ENCODE data around the gene DNAH1.

The DNAH1 gene

DNA sequence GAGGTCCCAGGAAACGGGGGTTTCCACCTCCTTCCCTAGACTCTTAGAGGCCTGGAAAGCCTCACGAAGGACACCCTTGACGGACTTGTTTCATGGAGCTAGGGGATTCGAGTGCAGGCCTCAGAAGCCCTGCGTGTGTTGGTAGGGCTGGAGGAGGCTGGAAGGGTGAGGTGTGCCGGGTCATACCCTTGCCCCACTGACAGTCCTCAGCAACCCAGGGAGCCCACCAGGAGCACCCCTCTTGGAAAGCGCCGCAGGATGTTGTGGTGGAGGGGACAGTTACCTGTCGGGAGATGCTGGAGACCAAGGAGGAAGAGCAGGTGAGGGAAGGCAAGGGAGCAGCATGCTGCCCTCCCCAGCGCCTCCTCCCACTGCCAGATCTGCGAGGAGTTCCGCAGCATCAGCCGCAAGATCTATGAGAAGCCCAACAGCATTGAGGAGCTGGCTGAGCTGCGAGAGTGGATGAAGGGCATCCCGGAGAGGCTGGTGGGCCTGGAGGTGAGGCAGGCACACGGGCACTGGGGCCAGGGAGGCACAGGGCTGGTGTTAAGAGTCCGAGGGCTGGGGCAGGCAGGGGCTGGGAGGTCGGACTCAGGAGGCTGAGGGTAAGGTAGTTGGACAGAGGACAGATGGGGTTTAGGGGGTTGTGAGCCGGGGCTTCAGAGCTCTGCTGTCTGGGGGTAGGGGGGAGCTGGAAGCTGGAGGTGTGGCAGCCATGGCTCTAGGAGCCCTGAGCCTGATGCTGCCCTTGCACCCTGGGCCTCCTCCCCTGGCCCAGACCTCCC, 33.7 kb downstream of the DNAH1 start:
- Histone ChIP-seq H3K27me3 (ENCODE audit: control insufficient read depth, insufficient read depth, low read length) (no peaks in the 10 kb centered on the region), H3K4me3 (ENCODE audit: low read depth, low read length) (no peak overlapping the region), H3K4me1 (ENCODE audit: control insufficient read depth, insufficient read depth, low read length) (no peaks in the 10 kb centered on the region), H3K36me3 (ENCODE audit: control insufficient read depth, insufficient read depth, low read length) (no peaks in the 10 kb centered on the region), H3K9me3 (ENCODE audit: control insufficient read depth, insufficient read depth, low read length) (no peaks in the 10 kb centered on the region), H3K9ac (ENCODE audit: low read depth, low read length) (no peak overlapping the region)

GRCh38 chr3:52350416-52350815, 34.3 kb downstream of the DNAH1 start:
- no peak overlapping the region for H3K4me3 ChIP-seq (ENCODE audit: low read depth, low read length)
- no peaks in the 10 kb centered on the region for H3K36me3 ChIP-seq (ENCODE audit: control insufficient read depth, insufficient read depth, low read length)
- no peaks in the 10 kb centered on the region for H3K9me3 ChIP-seq (ENCODE audit: control insufficient read depth, insufficient read depth, low read length)
- H3K4me1 ChIP-seq (ENCODE audit: control insufficient read depth, insufficient read depth, low read length), result no peaks in the 10 kb centered on the region
- no peaks in the 10 kb centered on the region for H3K27me3 ChIP-seq (ENCODE audit: control insufficient read depth, insufficient read depth, low read length)
- no peak overlapping the region for H3K9ac ChIP-seq (ENCODE audit: low read depth, low read length)

DNA sequence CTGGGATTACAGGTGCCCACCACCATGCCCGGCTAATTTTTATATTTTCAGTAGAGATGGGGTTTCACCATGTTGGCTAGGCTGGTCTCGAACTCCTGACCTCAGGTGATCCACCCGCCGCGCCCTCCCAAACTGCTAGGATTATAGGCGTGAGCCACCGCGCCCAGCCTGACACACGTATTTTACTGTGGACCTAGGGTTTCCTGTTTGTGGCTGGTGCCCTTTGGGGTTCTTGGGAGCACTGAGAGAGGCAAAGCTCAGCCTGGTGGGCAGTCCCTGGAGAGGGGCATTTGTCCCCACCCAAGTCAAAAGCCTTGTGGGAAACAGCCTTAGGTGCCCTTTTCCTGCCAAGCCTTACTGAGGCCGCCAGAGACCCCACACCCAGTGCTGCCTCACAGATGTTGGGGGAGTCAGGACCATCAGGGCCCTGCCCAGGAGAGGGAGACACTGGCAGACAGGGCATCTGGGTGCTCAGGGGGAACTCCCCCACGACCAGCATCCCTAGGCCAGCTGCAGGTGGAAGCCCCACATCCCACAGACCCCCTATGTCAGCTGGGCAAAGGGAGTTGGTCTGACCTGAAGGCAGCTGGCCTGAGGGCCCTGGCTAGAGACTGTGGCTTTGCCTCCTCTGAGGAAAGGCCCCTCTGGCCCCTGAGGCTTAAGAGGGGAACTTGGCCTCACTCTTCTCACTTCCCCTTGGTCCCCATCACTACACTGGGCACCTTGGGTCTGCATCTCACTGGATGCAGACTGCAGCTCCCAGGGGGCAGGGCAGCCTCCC, 35.1 kb downstream of the DNAH1 start:
- no peak overlapping the region for H3K9ac ChIP-seq (ENCODE audit: low read depth, low read length)
- H3K36me3 ChIP-seq (ENCODE audit: control insufficient read depth, insufficient read depth, low read length), result no peaks in the 10 kb centered on the region
- no peaks in the 10 kb centered on the region for H3K9me3 ChIP-seq (ENCODE audit: control insufficient read depth, insufficient read depth, low read length)
- no peaks in the 10 kb centered on the region for H3K27me3 ChIP-seq (ENCODE audit: control insufficient read depth, insufficient read depth, low read length)
- H3K4me3 ChIP-seq (ENCODE audit: low read depth, low read length), result no peak overlapping the region
- no peaks in the 10 kb centered on the region for H3K4me1 ChIP-seq (ENCODE audit: control insufficient read depth, insufficient read depth, low read length)

DNA sequence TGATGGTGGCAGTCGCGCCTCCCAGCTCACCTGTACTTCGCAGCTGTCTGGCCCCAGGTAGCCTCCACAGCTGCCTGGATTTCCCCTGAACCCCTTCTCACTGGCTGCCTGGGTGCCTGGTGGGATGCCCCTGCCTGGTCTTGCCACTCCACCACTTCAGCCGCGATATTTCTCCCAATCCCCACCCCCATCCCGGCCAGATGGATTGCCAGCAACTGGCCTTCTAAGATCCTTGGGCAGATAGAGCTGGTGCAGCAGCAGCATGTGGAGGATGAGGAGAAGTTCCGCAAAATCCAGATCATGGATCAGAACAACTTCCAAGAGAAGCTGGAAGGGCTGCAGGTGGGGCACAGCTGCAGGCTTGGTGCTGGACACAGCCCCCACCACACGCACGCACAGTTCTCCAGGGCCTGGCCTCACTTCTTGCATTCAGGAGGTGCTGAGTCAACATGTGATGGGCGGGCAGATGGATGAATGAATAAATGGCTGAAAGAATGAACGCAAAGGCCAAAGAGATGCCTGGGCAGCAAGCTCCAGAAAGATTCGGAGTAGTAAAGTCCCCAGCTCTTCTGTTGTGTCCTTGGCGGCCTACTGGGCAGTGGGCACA, 35.7 kb downstream of the DNAH1 start:
- no peak overlapping the region for H3K9ac ChIP-seq (ENCODE audit: low read depth, low read length)
- H3K9me3 ChIP-seq (ENCODE audit: control insufficient read depth, insufficient read depth, low read length), result no peaks in the 10 kb centered on the region

GRCh38 chr3:52352566-52352965, 36.4 kb downstream of the DNAH1 start:
- H3K36me3 ChIP-seq (ENCODE audit: control insufficient read depth, insufficient read depth, low read length), result no peaks in the 10 kb centered on the region
- H3K4me3 ChIP-seq (ENCODE audit: low read depth, low read length), result no peak overlapping the region

More for the DNA sequence above, 35.7 kb downstream of the DNAH1 start:
- Histone ChIP-seq H3K27me3 (ENCODE audit: control insufficient read depth, insufficient read depth, low read length) (no peaks in the 10 kb centered on the region), H3K36me3 (ENCODE audit: control insufficient read depth, insufficient read depth, low read length) (no peaks in the 10 kb centered on the region), H3K4me1 (ENCODE audit: control insufficient read depth, insufficient read depth, low read length) (no peaks in the 10 kb centered on the region), H3K4me3 (ENCODE audit: low read depth, low read length) (no peak overlapping the region)

GRCh38 chr3:52353291-52353855, 37.3 kb downstream of the DNAH1 start:
- Histone ChIP-seq H3K4me3 (ENCODE audit: low read depth, low read length) (no peak overlapping the region), H3K9ac (ENCODE audit: low read depth, low read length) (no peak overlapping the region), H3K9me3 (ENCODE audit: control insufficient read depth, insufficient read depth, low read length) (no peaks in the 10 kb centered on the region), H3K4me1 (ENCODE audit: control insufficient read depth, insufficient read depth, low read length) (no peaks in the 10 kb centered on the region), H3K27me3 (ENCODE audit: control insufficient read depth, insufficient read depth, low read length) (no peaks in the 10 kb centered on the region), H3K36me3 (ENCODE audit: control insufficient read depth, insufficient read depth, low read length) (no peaks in the 10 kb centered on the region)

More at GRCh38 chr3:52352566-52352965, 36.4 kb downstream of the DNAH1 start:
- Histone ChIP-seq H3K9me3 (ENCODE audit: control insufficient read depth, insufficient read depth, low read length) (no peaks in the 10 kb centered on the region), H3K9ac (ENCODE audit: low read depth, low read length) (no peak overlapping the region), H3K27me3 (ENCODE audit: control insufficient read depth, insufficient read depth, low read length) (no peaks in the 10 kb centered on the region), H3K4me1 (ENCODE audit: control insufficient read depth, insufficient read depth, low read length) (no peaks in the 10 kb centered on the region)

DNA sequence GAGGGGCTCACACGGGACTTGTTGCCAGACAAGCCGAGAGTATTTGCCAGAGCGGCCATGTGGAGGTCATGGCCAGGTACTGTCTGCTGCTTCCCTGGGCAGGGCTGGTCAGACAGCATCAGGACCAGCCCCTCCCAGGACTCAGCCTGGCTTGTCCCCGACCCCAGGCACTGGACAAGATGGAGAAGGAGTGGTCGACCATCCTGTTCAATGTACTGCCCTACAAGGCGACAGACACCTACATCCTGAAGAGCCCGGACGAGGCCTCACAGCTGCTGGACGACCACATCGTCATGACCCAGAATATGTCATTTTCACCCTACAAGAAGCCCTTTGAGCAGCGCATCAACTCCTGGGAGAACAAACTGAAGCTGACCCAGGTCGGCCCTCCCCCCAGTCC, 38.6 kb downstream of the DNAH1 start:
- Histone ChIP-seq H3K4me1 (ENCODE audit: control insufficient read depth, insufficient read depth, low read length) (no peaks in the 10 kb centered on the region), H3K27me3 (ENCODE audit: control insufficient read depth, insufficient read depth, low read length) (no peaks in the 10 kb centered on the region), H3K9me3 (ENCODE audit: control insufficient read depth, insufficient read depth, low read length) (no peaks in the 10 kb centered on the region), H3K4me3 (ENCODE audit: low read depth, low read length) (no peak overlapping the region), H3K36me3 (ENCODE audit: control insufficient read depth, insufficient read depth, low read length) (no peaks in the 10 kb centered on the region), H3K9ac (ENCODE audit: low read depth, low read length) (no peak overlapping the region)

DNA sequence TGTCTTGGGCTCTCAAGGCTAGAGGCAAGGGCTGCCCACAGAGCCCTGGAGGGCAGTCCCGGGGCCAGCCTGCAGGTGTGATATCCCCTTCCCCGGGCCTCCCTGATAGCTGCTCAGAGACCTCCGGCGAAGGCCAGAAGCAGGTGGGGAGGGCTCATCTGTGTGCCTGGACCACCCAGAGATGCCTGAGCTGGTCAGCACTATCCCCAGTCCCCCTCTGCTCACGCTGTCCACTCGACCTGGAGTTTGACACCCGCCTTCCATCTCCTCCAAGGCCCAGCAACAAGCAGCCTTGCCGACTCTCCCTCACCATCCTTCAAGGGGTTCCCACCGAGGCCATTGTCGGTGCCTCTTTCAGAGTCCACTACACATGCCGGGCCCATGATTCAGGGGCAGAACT, 39.4 kb downstream of the DNAH1 start:
- H3K4me3 ChIP-seq (ENCODE audit: low read depth, low read length), result no peak overlapping the region
- H3K9ac ChIP-seq (ENCODE audit: low read depth, low read length), result no peak overlapping the region
- no peaks in the 10 kb centered on the region for H3K36me3 ChIP-seq (ENCODE audit: control insufficient read depth, insufficient read depth, low read length)
- no peaks in the 10 kb centered on the region for H3K27me3 ChIP-seq (ENCODE audit: control insufficient read depth, insufficient read depth, low read length)
- H3K9me3 ChIP-seq (ENCODE audit: control insufficient read depth, insufficient read depth, low read length), result no peaks in the 10 kb centered on the region
- H3K4me1 ChIP-seq (ENCODE audit: control insufficient read depth, insufficient read depth, low read length), result no peaks in the 10 kb centered on the region

DNA sequence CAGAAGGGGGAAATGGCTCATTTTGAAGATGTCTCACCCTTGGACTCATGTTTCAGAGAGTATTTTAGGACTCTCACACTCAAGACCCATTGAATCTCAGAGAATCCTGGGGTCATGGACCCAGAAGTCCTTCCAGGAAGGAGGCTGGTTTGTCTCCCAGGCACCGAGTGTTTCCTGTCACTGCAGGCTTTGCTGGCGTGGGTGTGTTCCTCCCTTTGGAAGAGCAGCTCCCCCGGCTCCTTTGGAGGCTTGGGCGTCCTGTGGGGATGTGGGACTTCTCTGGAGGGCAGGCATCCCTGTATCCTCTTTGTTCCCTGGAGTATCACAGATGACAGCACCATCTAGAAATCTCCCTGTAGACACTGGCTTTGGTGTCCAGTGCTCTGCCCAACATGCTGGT, 40.0 kb downstream of the DNAH1 start:
- Histone ChIP-seq H3K4me1 (ENCODE audit: control insufficient read depth, insufficient read depth, low read length) (no peaks in the 10 kb centered on the region), H3K4me3 (ENCODE audit: low read depth, low read length) (no peak overlapping the region), H3K9me3 (ENCODE audit: control insufficient read depth, insufficient read depth, low read length) (no peaks in the 10 kb centered on the region), H3K36me3 (ENCODE audit: control insufficient read depth, insufficient read depth, low read length) (no peaks in the 10 kb centered on the region), H3K9ac (ENCODE audit: low read depth, low read length) (no peak overlapping the region), H3K27me3 (ENCODE audit: control insufficient read depth, insufficient read depth, low read length) (no peaks in the 10 kb centered on the region)

DNA sequence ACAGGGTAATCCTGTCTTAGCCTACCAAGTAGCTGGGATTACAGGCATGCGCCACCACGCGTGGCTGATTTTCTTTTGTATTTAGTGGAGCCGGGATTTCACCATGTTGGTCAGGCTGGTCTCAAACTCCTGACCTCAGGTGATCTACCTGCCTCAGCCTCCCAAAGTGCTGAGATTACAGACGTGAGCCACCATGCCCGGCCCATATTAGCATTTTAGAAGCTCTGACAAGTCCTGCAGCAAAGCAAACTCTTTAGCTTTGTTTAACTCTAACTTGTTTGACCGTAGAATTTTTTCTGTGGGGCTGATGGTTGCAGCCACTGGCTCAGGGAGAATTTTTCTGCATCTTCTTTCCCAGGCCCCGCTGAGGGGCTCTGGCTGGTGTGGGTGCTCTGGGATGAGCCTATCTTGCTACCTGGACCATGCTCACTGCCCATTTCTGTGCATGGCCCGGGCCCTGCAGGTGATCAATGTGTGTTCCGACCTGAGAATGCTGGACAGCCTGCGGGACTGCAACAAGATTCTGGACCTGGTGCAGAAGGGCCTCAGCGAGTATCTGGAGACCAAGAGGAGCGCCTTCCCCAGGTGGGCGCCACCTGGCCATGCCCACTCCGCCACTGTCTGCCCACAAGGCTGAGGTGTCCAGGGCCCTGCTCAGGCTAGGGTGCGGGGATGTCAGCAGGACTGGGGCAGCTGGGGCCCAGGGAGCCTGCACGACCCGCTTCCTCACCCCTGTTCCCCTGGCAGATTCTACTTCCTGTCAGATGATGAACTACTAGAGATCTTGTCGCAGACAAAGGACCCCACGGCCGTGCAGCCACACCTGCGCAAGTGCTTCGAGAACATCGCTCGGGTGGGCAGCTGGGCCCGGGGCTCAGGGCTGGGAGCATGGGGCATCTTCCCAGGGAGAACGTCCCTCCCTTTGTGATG, 41.3 kb downstream of the DNAH1 start:
- Histone ChIP-seq H3K27me3 (ENCODE audit: control insufficient read depth, insufficient read depth, low read length) (no peaks in the 10 kb centered on the region), H3K36me3 (ENCODE audit: control insufficient read depth, insufficient read depth, low read length) (no peaks in the 10 kb centered on the region), H3K9me3 (ENCODE audit: control insufficient read depth, insufficient read depth, low read length) (no peaks in the 10 kb centered on the region), H3K4me3 (ENCODE audit: low read depth, low read length) (no peak overlapping the region), H3K4me1 (ENCODE audit: control insufficient read depth, insufficient read depth, low read length) (no peaks in the 10 kb centered on the region), H3K9ac (ENCODE audit: low read depth, low read length) (no peak overlapping the region)

- H3K27me3 ChIP-seq (ENCODE audit: control insufficient read depth, insufficient read depth, low read length), result no peaks in the 10 kb centered on the region
- H3K9me3 ChIP-seq (ENCODE audit: control insufficient read depth, insufficient read depth, low read length), result no peaks in the 10 kb centered on the region
- H3K4me3 ChIP-seq (ENCODE audit: low read depth, low read length), result no peak overlapping the region
- H3K9ac ChIP-seq (ENCODE audit: low read depth, low read length), result no peak overlapping the region
- no peaks in the 10 kb centered on the region for H3K36me3 ChIP-seq (ENCODE audit: control insufficient read depth, insufficient read depth, low read length)
- no peaks in the 10 kb centered on the region for H3K4me1 ChIP-seq (ENCODE audit: control insufficient read depth, insufficient read depth, low read length)
Observed at GRCh38 chr3:52358362-52358940, 42.3 kb downstream of the DNAH1 start.
